Ovary (tissue), 9 donors: ENCODE results near the gene DPF3. TPM values are rescaled to one million over a fixed set of nuclear protein-coding genes. Genes with fewer than 3 reads are reported as not detected.

Source experiments
- DNase-seq, 5 donors: peaks; one replicate each; pipeline ENCODE4 v3.0.0-alpha.2; 2019 to 2020
- H3K27ac ChIP-seq, 2 donors: fragments of 200-600 bp; one replicate each; pipeline versions ENCODE4 v1.5.1 to v1.8.0; 2019 to 2022
- H3K27me3 ChIP-seq: fragments of 200-600 bp; one replicate; pipeline ENCODE4 v1.8.0; 2022
- H3K36me3 ChIP-seq: fragments of 200-600 bp; sonication (generic); one replicate; pipeline ENCODE4 v1.5.1; 2019
- H3K4me1 ChIP-seq: one replicate; pipeline ENCODE4 v1.8.1; 2013; ENCODE audit warnings: mild to moderate bottlenecking, moderate library complexity; ENCODE audit not compliant: insufficient read depth
- H3K4me3 ChIP-seq: fragments of 200-600 bp; sonication (generic); one replicate; pipeline ENCODE4 v1.5.1; 2017
- H3K9me3 ChIP-seq, 2 donors: fragments of 200-600 bp in 1 of 2; sonication (generic) in 1 of 2; one replicate each; pipeline versions ENCODE4 v1.5.1 to v1.8.1; 2013 to 2019; ENCODE audit warnings: mild to moderate bottlenecking in 1 of 2, moderate library complexity in 1 of 2
- EP300 ChIP-seq: sonication (generic); formaldehyde crosslinking; IDR thresholded peaks from one replicate; pipeline ENCODE4 v1.6.1; 2017; ENCODE audit warnings: antibody characterized with exemption
- POLR2A ChIP-seq: fragments of 450-650 bp; IDR thresholded peaks from one replicate; pipeline ENCODE4 v1.6.1; 2017; ENCODE audit warnings: antibody characterized with exemption, mild to moderate bottlenecking, moderate library complexity
- WGBS, 3 donors: extraction: QIAGEN DNeasy Blood & Tissue Kit in 1 of 3; methylation state at CpG; one replicate each; pipeline versions ENCODE4 v1.1.5 to v1.1.7; 2013 to 2017; 5-methylcytosine and 5-hydroxymethylcytosine counted together
- intact Hi-C, 4 donors: fragments of 100-400 bp; cut with DNase I; formaldehyde crosslinking; loops; one replicate each; pipeline versions ENCODE4 v1.11.0 to v1.15.1; 2022 to 2023
- polyA plus RNA-seq, 2 donors: library from polyadenylated mRNA; stranded (reverse); fragments of 200-250 nt in 1 of 2; fragments of 350-450 nt in 1 of 2; fragmentation: Illumina TruSeq in 1 of 2; extraction: RNeasy Lipid Tissue Mini Kit (QIAGEN cat#74804) in 1 of 2; gene quantifications; one replicate each; pipeline ENCODE4 v1.2.3, GENCODE V29; 2013 to 2014
- total RNA-seq, 7 donors: library from RNA; depleted of rRNA in 2 of 7; stranded (reverse); fragments of >200 nt in 2 of 7; fragmentation: NEBNext Ultra II Directional in 3 of 7; extraction: Animal tissue kit (Norgen Biotek cat#: 25700) in 3 of 7; gene quantifications; one replicate each; pipeline versions ENCODE4 v1.1.0 to v1.2.4, GENCODE V29; 2016 to 2023
- TF ChIP-seq, protein P1 (sequence below), 3 donors: fragments of 450-650 bp in 2 of 3; fragments of 200-600 bp in 1 of 3; IDR thresholded peaks; one replicate each; pipeline versions ENCODE4 v1.5.1 to v1.8.0; 2016 to 2022; ENCODE audit warnings: antibody characterized with exemption in 3 of 3, mild to moderate bottlenecking in 1 of 3
- donor health status: DM: no; HTN: no; CAD: no; lungs with moderate emphysema.
- donor health status: DM: no; HTN: no; CAD: no.
- donor health status: Bipolar disorder and iron deficiency.
- donor health status: DM: yes; HTN: yes; CAD: no.
- donor health status: DM: no; HTN: no; CAD: no.
- donor health status: DM: yes; HTN: yes; CAD: no.

Gene DPF3
- total and polyA plus RNA-seq, 9 donors = 6.3 to 34.4 (median 21.9) TPM

DNA sequence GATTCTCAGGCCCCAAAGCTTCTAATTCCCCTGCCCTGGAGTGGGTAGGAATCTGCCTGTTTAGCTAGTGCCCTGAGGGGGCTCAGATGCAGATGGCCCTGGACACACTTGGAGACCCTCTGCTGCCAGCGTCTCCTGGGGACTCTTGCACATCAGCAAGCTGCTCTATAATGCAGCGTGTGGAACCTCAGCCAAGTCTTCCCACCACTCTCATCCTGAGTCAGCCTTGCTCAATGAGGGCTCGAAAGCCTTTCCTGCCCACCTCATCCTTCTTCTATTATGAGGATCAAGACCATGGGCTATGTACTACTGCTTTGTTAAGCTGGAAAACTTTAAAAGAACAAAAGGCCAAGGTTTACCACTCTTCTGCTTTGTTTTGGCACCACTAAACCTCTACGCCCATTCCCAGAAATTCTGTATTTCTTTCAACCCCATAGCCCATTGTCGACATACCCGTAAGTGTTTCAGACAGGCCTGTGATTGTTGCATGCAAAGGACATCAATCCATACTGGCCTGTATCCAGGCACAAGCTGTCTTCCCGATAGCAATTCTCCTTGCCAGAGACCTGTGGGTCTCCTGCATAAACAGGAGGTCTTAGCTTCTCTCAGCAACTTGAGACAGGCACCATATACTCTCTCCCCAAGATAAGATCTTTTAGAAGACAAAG is 246.9 kb downstream of the DPF3 start:
- 53 to 62% (median 57%) methylated on average over 7 of the region's 7 CpGs for WGBS, 3 donors
- Histone ChIP-seq H3K27ac (no peak overlapping the region), H3K27me3 (no peaks in the 10 kb centered on the region), H3K4me3 (no peak overlapping the region), H3K4me1 (peaks cover 11% of the 10 kb centered on the region), H3K9me3 (no peaks in the 10 kb centered on the region), H3K36me3 (no peaks in the 10 kb centered on the region)
- intact Hi-C loops = no loop called here
- DNase-seq = no peak
- TF ChIP-seq POLR2A (no peak), EP300 (no peak)
- TF ChIP-seq, protein P1, sequence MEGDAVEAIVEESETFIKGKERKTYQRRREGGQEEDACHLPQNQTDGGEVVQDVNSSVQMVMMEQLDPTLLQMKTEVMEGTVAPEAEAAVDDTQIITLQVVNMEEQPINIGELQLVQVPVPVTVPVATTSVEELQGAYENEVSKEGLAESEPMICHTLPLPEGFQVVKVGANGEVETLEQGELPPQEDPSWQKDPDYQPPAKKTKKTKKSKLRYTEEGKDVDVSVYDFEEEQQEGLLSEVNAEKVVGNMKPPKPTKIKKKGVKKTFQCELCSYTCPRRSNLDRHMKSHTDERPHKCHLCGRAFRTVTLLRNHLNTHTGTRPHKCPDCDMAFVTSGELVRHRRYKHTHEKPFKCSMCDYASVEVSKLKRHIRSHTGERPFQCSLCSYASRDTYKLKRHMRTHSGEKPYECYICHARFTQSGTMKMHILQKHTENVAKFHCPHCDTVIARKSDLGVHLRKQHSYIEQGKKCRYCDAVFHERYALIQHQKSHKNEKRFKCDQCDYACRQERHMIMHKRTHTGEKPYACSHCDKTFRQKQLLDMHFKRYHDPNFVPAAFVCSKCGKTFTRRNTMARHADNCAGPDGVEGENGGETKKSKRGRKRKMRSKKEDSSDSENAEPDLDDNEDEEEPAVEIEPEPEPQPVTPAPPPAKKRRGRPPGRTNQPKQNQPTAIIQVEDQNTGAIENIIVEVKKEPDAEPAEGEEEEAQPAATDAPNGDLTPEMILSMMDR (IDR thresholded peaks at IDR 0.05) = no peak

DNA sequence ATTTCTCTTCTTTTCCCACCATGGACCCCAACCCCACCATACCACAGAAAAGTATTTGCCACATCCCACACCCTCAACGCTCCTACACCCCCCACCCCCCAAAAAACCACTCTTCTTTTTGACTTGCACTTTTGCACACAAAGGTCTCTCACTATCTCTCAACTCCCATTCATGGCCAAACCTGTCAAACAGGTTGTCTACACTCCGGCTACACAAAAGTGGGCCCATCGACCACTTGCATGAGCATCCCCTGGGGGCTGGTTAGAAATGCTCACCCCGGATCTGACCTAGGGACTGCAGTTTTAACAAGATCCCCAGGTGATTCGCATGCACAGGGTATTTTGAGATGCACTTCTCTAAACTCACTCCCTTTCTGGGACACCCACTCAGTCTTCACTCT is 248.2 kb downstream of the DPF3 start:
- 89 to 92% (median 90%) methylated on average over 5 of the region's 5 CpGs for WGBS, 3 donors
- TF ChIP-seq, protein P1 (IDR thresholded peaks at IDR 0.05) = no peak
- TF ChIP-seq POLR2A (no peak), EP300 (no peak)
- DNase-seq = no peak
- peaks cover 4% of the 10 kb centered on the region for H3K4me1 ChIP-seq
- H3K9me3 ChIP-seq = no peaks in the 10 kb centered on the region
- H3K27ac ChIP-seq = no peak overlapping the region
- intact Hi-C loops = no loop called here
- no peaks in the 10 kb centered on the region for H3K27me3 ChIP-seq
- H3K36me3 ChIP-seq = no peaks in the 10 kb centered on the region
- no peak overlapping the region for H3K4me3 ChIP-seq

DNA sequence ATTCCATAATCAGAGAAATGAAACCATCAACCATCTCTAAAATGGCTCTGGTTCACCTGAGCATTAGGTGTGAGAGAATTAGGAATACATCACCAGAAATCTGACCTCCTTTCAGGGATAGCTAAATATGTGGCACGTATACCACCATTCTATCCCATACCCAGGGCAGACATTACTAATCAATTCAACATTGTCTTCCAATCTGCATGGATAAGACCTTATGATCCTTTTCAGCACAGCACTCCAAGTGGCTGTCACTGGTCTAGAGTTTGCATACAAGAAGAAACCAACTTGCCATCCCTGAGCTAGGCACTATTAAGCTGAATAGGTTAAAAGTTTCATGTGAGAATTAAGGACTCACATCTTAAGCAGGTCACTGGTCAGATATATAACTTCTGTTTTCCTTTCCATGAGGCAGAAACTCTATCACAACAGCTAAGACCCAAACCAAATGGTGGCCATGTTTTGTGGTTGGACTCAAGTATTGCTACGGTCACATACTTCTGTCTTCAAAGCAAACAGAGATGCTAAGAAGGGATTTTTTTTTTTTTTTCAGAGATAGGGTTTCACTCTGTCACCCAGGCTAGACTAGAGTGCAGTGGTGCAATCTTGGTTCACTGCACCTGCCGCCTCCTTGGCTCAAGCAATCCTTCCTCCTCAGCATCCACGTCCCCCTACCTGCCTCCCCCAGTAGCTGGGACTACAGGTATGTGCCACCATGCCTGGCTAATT is 249.0 kb downstream of the DPF3 start:
- Histone ChIP-seq H3K27ac (no peak overlapping the region), H3K9me3 (no peaks in the 10 kb centered on the region), H3K4me3 (no peak overlapping the region), H3K27me3 (no peaks in the 10 kb centered on the region), H3K36me3 (no peaks in the 10 kb centered on the region), H3K4me1 (no peaks in the 10 kb centered on the region)
- DNase-seq = no peak
- WGBS, 3 donors = 72 to 93% (median 86%) methylated on average over 4 of the region's 4 CpGs
- TF ChIP-seq EP300 (no peak), POLR2A (no peak)
- TF ChIP-seq, protein P1 (IDR thresholded peaks at IDR 0.05) = no peak
- intact Hi-C loops = no loop called here

DNA sequence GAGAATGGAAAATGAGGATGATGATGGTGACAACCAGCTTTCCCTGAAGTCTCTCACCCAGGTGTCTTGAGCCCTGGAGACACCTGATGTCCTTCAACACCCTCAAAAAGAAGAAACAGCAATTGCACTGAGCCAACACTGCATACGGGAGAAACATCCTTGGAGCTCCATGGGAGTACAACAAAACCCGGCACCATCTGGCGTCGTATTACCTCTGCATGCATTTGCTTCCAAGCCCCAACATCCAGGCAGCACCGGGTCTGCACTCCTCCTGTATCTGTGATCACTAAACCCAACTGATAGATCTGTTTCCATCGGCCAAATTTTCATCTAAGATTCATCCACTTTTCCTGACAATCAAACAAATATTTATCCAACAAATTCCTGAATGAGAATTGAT is 249.9 kb downstream of the DPF3 start:
- Histone ChIP-seq H3K27me3 (no peaks in the 10 kb centered on the region), H3K9me3 (no peaks in the 10 kb centered on the region), H3K27ac (no peak overlapping the region), H3K4me3 (no peak overlapping the region), H3K36me3 (no peaks in the 10 kb centered on the region), H3K4me1 (no peaks in the 10 kb centered on the region)
- DNase-seq = no peak
- intact Hi-C loops = no loop called here
- WGBS, 3 donors = 77 to 86% (median 83%) methylated on average over 6 of the region's 6 CpGs
- TF ChIP-seq, protein P1 (IDR thresholded peaks at IDR 0.05) = no peak
- TF ChIP-seq POLR2A (no peak), EP300 (no peak)
